Measurements from ENCODE around the gene PIGT. TPM values are rescaled to one million over a fixed set of nuclear protein-coding genes. Genes with fewer than 3 reads are reported as not detected.
A peak's percentile ranks its signal among the peaks of the same experiment; 100 is the strongest.
"Not testable (repeated sequence)": the region's sequence is repeated elsewhere in the genome, so short reads cannot be mapped to it uniquely, and the experiment has no call there.

The PIGT gene
- total and polyA plus RNA-seq, 5 experiments from 2014 or later = 73.4 to 90.6 (median 80.1) TPM

DNA sequence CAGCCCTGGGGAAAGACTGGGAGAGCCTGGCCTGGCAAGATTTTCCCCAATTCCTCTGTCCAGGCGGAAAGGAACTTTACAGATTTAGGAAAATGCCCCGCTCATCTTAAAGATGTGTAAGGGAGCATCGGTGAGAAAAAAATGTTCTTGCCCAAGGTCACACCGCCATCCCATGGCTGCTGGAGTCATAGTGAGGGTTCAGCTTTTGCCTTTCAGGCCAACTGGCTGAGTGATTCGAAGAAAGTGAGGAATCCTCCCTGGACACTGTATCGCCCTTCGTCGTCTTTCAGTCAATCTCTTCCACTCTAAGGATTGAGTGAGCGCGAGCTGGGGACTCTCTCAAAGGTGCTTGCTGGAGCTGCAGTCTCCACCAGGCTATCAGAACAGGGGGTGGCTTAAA, 55.0 kb downstream of the PIGT start:
- peaks cover 24 to 61% (median 35%) of the 10 kb centered on the region in 5 donors for H3K27me3 Mint-ChIP-seq
- peaks cover 0 to 2% (median 0%) of the 10 kb centered on the region in 9 donors for H3K9me3 Mint-ChIP-seq
- peaks cover 0 to 2% (median 2%) of the 10 kb centered on the region in 3 donors for H3K36me3 Mint-ChIP-seq
- ATAC-seq (peak in 1 of 2 donors; percentile 18), DNase-seq (peak in 1 of 10 donors; percentile 7)
- H3K4me3 Mint-ChIP-seq = peak overlapping the region; percentile 44 to 75 (median 66)
- no peak overlapping the region for H3K27ac Mint-ChIP-seq
- POLR2A ChIA-PET = no interaction called here
- H3K4me1 Mint-ChIP-seq = peaks cover 0 to 10% (median 8%) of the 10 kb centered on the region in 4 donors

DNA sequence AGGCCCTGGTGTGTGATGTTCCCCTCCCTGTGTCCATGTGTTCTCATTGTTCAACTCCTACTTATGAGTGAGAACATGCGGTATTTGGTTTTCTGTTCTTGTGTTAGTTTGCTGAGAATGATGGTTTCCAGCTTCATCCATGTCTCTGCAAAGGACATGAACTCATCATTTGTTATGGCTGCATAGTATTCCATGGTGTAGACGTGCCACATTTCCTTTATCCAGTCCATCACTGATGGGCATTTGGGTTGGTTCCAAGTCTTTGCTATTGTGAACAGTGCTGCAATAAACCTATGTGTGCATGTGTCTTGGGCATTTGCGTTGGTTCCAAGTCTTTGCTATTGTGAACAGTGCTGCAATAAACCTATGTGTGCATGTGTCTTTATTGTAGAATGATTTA, 56.3 kb downstream of the PIGT start:
- H3K27me3 Mint-ChIP-seq = peaks cover 24 to 56% (median 32%) of the 10 kb centered on the region in 5 donors

More for the DNA sequence above, 56.3 kb downstream of the PIGT start:
- POLR2A ChIA-PET, ATAC-seq, H3K36me3 Mint-ChIP-seq, DNase-seq, H3K4me3 Mint-ChIP-seq, H3K27ac Mint-ChIP-seq, H3K9me3 Mint-ChIP-seq: not testable (repeated sequence)
- peaks cover 0 to 10% (median 8%) of the 10 kb centered on the region in 4 donors for H3K4me1 Mint-ChIP-seq

Small RNA genes within 50 kb of the gene (microRNA-seq; reads per million reads assigned to microRNA genes)
- 1.0 reads per million for gene MIR6812 (ENCODE audit: borderline microRNAs expressed)

Other genes starting within 250 kb of the PIGT start
- gene PI3, start 241.2 kb upstream of the PIGT start, total RNA-seq = not detected
- gene PI3, start 241.2 kb upstream of the PIGT start, polyA plus RNA-seq = not detected
- gene SEMG1, start 209.1 kb upstream of the PIGT start, total RNA-seq = not detected
- gene SEMG1, start 209.1 kb upstream of the PIGT start, polyA plus RNA-seq = not detected
- not detected for gene SEMG2, start 194.8 kb upstream of the PIGT start, total RNA-seq
- not detected for gene SEMG2, start 194.8 kb upstream of the PIGT start, polyA plus RNA-seq
- gene SLPI, start 161.6 kb upstream of the PIGT start, total RNA-seq = not detected
- gene SLPI, start 161.6 kb upstream of the PIGT start, polyA plus RNA-seq = not detected
- not detected for gene RBPJL, start 109.3 kb upstream of the PIGT start, total RNA-seq
- gene RBPJL, start 109.3 kb upstream of the PIGT start, polyA plus RNA-seq = not detected
- not detected for gene MATN4, start 107.8 kb upstream of the PIGT start, total RNA-seq
- gene MATN4, start 107.8 kb upstream of the PIGT start, polyA plus RNA-seq = not detected
- under 1 TPM; 0.25 to 0.31 TPM for gene SDC4, start 67.7 kb upstream of the PIGT start, total RNA-seq
- under 1 TPM in 2 of 3 donors, not detected in 1; 0.09 to 0.24 TPM for gene SDC4, start 67.7 kb upstream of the PIGT start, polyA plus RNA-seq
- gene SYS1, start 53.0 kb upstream of the PIGT start, total RNA-seq = 10 to 100 TPM; 58.7 to 62.5 TPM
- 10 to 100 TPM; 34.2 to 46.1 (median 36.2) TPM for gene SYS1, start 53.0 kb upstream of the PIGT start, polyA plus RNA-seq
- under 1 TPM in 1 of 2 experiments, not detected in 1; 0.47 TPM for gene TP53TG5, start 37.8 kb upstream of the PIGT start, total RNA-seq
- under 1 TPM in 2 of 3 donors, not detected in 1; 0.42 to 0.55 TPM for gene TP53TG5, start 37.8 kb upstream of the PIGT start, polyA plus RNA-seq
- 10 to 100 TPM; 13.6 to 13.9 TPM for gene DBNDD2, start 7.9 kb upstream of the PIGT start, total RNA-seq
- 10 to 100 TPM; 11.6 to 13.5 (median 13.4) TPM for gene DBNDD2, start 7.9 kb upstream of the PIGT start, polyA plus RNA-seq
- under 1 TPM; 0.73 to 0.80 TPM for gene WFDC2, start 53.6 kb downstream of the PIGT start, total RNA-seq
- under 1 TPM in 1 of 3 donors, not detected in 2; 0.33 TPM for gene WFDC2, start 53.6 kb downstream of the PIGT start, polyA plus RNA-seq
- gene SPINT3, start 99.5 kb downstream of the PIGT start, total RNA-seq = not detected
- not detected for gene SPINT3, start 99.5 kb downstream of the PIGT start, polyA plus RNA-seq
- not detected for gene WFDC6, start 123.3 kb downstream of the PIGT start, total RNA-seq
- gene WFDC6, start 123.3 kb downstream of the PIGT start, polyA plus RNA-seq = not detected
- gene EPPIN, start 131.3 kb downstream of the PIGT start, total RNA-seq = not detected
- gene EPPIN, start 131.3 kb downstream of the PIGT start, polyA plus RNA-seq = not detected
- gene WFDC8, start 163.1 kb downstream of the PIGT start, total RNA-seq = not detected
- not detected for gene WFDC8, start 163.1 kb downstream of the PIGT start, polyA plus RNA-seq
- gene WFDC10A, start 213.6 kb downstream of the PIGT start, total RNA-seq = not detected
- gene WFDC10A, start 213.6 kb downstream of the PIGT start, polyA plus RNA-seq = not detected
- gene WFDC9, start 215.1 kb downstream of the PIGT start, total RNA-seq = not detected
- not detected for gene WFDC9, start 215.1 kb downstream of the PIGT start, polyA plus RNA-seq